NCI-H460 (cell line): ENCODE measurements around the gene METTL13. TPM values are rescaled to one million over a fixed set of nuclear protein-coding genes. Genes with fewer than 3 reads are reported as not detected.

Source experiments
- DNase-seq: peaks from one replicate; pipeline ENCODE4 v3.0.0-alpha.2; 2016; ENCODE audit warnings: low read depth; ENCODE audit errors: extremely low read depth
- polyA plus RNA-seq: library from polyadenylated mRNA; depleted of rRNA; stranded (reverse); fragments of >200 nt; gene quantifications from 2 replicates; pipeline ENCODE4 v1.2.3, GENCODE V29; 2014; cell fraction: nucleus; rRNA removed
- total RNA-seq: library from RNA; depleted of rRNA; stranded (reverse); fragments of >200 nt; shearing (Covaris generic); gene quantifications from 2 replicates; pipeline ENCODE4 v1.2.3, GENCODE V29; 2014; rRNA removed

METTL13 gene
- total RNA-seq, result 33.3 and 41.5 TPM in 2 replicates
- 11.8 and 20.4 TPM in 2 replicates for polyA plus RNA-seq

- DNase-seq, result peak; percentile 99
Observed at GRCh38 chr1:171781176-171781875, at the start of gene METTL13. Gene METTL13 (plus strand): TSS chr1:171781660. CDS start chr1:171781968, 308 bp downstream.

GRCh38 chr1:171736196-171736595, 45.3 kb upstream of the METTL13 start:
- DNase-seq, result no peak

- no peak for DNase-seq
Observed at GRCh38 chr1:171738911-171739310, 42.5 kb upstream of the METTL13 start.

GRCh38 chr1:171739656-171740055, 41.8 kb upstream of the METTL13 start:
- DNase-seq, result no peak

- no peak for DNase-seq
Observed at GRCh38 chr1:171740356-171740863, 41.0 kb upstream of the METTL13 start.

- DNase-seq, result peak; percentile 27
Observed at GRCh38 chr1:171740987-171741871, 40.2 kb upstream of the METTL13 start.

- DNase-seq, result peak; percentile 76
Observed at GRCh38 chr1:171741872-171742576, 39.4 kb upstream of the METTL13 start, which contains the start of gene VAMP4. Gene VAMP4 (minus strand): TSS chr1:171742065. CDS start chr1:171738414, 3,651 bp downstream.

GRCh38 chr1:171742577-171742922, 38.9 kb upstream of the METTL13 start:
- DNase-seq, result no peak

- DNase-seq, result peak; percentile 37
Observed at GRCh38 chr1:171743081-171743870, 38.2 kb upstream of the METTL13 start.

- DNase-seq, result no peak
Observed at GRCh38 chr1:171744986-171745385, 36.5 kb upstream of the METTL13 start.

- no peak for DNase-seq
Observed at GRCh38 chr1:171748651-171749050, 32.8 kb upstream of the METTL13 start.

GRCh38 chr1:171751221-171751620, 30.2 kb upstream of the METTL13 start:
- DNase-seq, result no peak

- no peak for DNase-seq
Observed at GRCh38 chr1:171753182-171753581, 28.3 kb upstream of the METTL13 start.

GRCh38 chr1:171753685-171754352, 27.6 kb upstream of the METTL13 start:
- DNase-seq, result no peak

GRCh38 chr1:171754353-171754705, 27.1 kb upstream of the METTL13 start:
- no peak for DNase-seq

GRCh38 chr1:171754971-171755370, 26.5 kb upstream of the METTL13 start:
- no peak for DNase-seq

GRCh38 chr1:171756856-171757255, 24.6 kb upstream of the METTL13 start:
- no peak for DNase-seq

- DNase-seq, result no peak
Observed at GRCh38 chr1:171758011-171758410, 23.4 kb upstream of the METTL13 start.

- no peak for DNase-seq
Observed at GRCh38 chr1:171762143-171762563, 19.3 kb upstream of the METTL13 start.
